ENCODE results near the gene ANKRD34A. TPM values are rescaled to one million over a fixed set of nuclear protein-coding genes. Genes with fewer than 3 reads are reported as not detected.

ANKRD34A gene
- 1.2 and 1.6 TPM in 2 replicates for total RNA-seq (2014; rRNA removed; shearing (Covaris generic))
- 0.88 and 2.8 TPM in 2 replicates for polyA plus RNA-seq (2014; cell fraction: nucleus; rRNA removed)

DNA sequence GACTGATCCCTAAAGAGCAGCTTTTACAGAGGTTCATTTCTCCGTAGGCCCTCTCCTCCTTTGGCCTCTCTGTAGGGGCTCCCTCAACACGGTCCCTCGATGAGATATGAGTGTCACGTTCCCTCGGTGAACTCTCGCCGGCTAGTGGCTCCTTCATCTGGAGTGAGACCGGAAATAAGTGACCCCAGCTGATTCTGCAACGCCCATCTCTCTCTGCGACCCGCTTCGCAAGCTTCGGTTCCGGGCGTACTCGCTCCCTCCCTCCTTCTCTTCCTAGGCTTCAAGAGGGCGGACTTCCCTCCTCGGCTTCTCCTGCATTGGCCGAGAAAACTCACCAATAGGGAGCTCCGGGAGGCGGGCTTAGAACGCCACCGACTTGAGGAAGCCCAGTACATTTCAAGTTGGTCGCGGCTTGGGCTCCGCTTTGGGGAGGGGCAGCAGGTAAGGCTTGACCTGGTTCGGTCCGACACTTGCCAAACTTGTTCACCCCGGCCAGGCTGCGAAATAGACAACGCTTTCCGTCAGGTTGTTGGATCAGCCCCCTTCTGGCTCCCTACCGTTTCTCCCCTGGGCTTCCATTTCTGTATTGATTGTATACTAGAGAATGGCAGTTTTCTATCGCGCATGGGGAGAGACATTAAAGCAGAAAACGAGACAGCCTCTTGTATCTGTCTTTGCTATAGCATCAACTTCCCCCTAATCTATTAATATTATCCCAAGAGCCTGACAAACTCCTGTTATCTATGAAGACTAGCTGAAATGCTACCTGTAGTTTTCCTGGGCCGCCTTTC lies at the start of gene ANKRD34A, which contains the start of gene POLR3GL:
ANKRD34A (minus strand) TSS at position 248 of the 791 bp plus-strand sequence. CDS start 2,816 bp downstream, outside the sequence.
POLR3GL (plus strand) TSS at position 363 of the 791 bp plus-strand sequence. CDS start 10,176 bp downstream, outside the sequence.
- peak; percentile 96 for DNase-seq (ENCODE audit: extremely low read depth, low read depth)

DNA sequence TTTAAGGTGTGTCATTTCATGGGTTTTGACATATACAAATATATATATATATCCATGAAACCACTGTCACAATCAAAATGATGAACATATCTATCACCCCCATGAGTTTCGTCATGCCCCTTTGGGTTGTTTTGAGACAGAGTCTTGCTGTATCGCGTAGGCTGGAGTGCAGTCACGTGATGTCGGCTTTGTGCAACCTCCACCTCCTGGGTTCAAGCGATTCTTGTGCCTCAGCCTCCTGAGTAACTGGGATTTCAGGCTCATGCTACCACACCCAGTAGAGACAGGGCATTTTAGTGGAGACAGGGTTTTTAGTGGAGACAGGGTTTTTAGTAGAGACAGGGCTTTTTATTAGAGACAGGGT lies 49.2 kb upstream of the ANKRD34A start:
- no peak for DNase-seq (ENCODE audit: extremely low read depth, low read depth)

DNA sequence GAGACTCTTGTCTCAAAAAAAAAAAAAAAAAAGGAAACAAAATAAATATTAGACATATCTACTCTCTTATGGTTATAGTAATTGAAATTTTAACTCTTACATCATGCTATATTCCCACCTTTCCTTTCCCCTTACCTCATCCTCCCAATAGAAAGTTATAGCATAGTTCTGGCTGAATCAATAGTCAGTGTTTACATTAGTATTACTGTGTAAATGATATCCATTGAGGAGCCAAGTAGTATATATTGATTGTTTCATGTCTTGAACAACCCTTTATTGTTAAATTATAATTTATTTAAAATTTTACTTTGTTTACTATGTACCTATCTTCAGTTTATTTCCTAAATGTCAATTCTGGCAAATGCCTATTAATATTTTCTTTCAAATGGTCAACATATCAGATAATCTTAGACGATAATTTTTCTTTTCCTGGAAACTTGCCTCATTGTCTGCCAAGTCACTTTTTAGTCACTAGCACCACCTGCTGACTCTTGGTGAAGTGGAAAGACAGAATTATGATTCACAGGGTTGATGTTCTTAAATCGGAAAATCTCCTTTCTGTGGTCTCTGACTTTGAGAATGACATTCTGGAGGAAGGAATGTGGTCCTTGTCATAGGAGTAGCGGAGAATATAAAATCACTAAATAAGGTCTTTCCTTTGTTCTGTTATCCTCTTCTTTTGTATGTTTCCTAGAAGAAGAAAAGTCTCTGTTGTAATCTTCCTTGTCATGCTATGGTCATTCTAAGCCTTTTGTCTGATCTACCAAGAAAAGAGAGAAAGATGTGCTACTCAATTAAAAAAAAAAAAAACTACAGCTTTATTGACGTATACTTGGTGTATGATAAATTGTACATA lies 48.6 kb upstream of the ANKRD34A start:
- peak; percentile 84 for DNase-seq (ENCODE audit: extremely low read depth, low read depth)

DNA sequence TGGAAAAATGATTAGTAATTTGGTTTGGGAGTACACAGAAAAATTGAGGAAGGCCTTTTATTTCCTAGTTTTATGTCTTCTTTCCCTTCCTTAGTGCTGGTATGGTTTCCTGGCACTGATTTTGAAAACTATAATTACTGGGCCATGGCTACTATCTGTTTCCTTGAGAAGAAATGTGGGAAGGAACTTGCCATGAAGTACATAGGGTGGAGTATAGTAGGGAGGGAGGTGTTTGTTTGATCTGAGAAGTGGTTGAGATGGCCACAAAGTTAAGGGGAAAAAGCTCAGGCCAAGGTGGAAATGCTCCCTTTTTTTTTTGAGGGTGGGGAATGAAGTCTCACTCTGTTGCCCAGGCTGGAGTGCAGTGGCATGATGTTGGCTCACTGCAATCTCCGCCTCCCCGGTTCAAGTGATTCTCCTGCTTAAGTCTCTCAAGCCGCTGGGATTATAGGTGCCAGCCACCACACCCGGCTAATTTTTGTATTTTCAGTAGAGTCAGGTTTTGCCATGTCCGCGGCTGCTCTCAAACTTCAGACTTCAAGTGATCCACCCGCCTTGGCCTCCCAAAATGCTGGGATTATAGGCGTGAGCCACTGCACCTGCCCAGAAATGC lies 45.9 kb upstream of the ANKRD34A start:
- no peak for DNase-seq (ENCODE audit: extremely low read depth, low read depth)

DNA sequence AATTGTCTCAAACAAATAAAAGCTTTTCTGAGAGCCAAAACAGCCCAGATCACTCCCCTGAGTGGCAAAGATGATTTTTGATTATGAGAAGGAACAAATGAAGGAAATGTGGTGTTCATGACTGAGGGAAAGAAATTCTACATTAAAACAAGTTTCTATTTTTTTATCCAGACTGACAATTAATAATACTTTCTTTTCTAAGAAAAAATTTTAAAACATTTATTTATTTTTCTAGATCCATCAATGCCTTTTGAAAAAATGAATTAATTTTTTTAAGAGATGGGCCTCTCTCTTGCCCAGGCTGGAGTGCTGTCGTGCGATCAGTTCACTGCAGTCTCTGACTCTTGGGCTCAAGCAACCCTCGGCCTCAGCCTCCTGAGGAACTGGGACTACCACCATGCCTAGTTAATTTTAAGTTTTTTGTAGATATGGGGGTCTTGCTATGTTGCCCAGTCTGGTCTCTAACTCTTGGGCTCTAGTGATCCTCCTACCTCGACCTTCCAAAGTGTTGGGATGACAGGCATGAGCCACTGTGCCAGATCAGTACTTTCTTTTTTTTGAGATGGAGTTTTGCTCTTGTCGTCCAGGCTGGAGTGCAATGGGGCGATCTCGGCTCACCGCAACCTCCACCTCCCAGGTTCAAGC lies 43.2 kb upstream of the ANKRD34A start:
- DNase-seq (ENCODE audit: extremely low read depth, low read depth) = no peak

DNA sequence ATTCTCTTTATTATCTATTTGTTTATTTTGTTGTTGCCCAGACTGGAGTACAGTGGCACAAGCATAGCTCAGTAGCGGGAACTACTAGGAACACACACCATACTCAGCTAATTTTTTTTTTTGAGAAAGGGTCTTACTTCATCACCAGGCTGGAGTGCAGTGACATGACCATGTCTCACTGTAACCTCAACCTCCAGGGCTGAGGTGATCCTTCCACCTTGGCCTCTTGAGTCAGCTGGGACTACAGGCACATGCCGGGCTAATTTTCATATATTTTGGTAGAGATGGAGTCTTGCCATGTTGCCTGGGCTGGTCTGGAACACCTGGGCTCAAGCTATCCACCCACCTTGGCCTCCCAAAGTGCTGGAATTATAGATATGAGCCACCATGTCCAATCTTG lies 37.3 kb upstream of the ANKRD34A start:
- DNase-seq (ENCODE audit: extremely low read depth, low read depth) = no peak

DNA sequence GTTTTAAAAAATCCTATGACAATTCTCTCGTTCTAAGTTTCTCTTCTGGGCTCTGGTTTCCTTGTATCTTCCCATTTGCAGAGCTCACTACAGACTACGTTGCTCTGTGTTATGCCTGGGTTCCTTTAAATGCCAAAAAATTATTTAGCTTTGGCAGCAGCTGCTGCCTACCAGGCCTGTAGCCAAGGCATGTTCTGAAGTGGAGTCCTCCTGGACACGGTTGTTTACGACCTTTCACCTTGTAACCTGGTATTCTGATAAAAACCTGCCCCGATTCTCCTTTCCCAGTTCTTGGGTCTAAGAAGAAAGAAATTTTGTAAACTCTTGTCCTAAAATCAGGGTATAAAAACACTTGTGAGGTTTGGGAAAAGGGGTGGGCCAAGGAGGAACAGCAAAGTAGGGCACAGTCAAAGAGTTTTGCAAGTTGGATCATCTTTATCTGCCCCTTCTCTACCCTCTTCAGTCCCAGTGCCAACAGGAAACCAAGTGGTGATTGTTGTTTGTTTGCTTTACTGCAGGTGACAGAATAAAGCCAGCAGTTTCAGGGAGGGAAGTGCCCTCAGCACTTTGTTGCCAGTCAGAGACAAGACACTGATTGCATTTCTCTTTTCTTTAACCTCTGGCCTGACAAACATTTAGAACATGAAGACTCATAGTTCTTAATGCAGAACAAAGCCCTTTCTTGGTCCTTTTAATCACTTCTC lies 35.1 kb upstream of the ANKRD34A start:
- DNase-seq (ENCODE audit: extremely low read depth, low read depth) = no peak

DNA sequence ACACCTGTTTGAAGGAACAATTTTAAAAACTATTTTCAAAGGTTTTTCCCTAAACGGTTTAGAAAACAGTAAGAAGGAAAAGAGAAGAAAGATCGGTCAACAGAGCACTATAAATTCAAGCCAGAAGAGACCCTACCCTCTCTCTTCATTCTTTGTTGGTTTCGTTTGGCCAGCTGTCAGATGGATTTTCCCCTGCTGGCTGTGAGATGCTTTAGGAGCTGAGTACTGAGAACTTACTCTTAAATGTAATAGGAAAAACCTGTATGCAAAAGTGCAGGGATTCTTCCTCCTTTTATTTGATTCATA lies 33.3 kb upstream of the ANKRD34A start:
- DNase-seq (ENCODE audit: extremely low read depth, low read depth) = no peak

DNA sequence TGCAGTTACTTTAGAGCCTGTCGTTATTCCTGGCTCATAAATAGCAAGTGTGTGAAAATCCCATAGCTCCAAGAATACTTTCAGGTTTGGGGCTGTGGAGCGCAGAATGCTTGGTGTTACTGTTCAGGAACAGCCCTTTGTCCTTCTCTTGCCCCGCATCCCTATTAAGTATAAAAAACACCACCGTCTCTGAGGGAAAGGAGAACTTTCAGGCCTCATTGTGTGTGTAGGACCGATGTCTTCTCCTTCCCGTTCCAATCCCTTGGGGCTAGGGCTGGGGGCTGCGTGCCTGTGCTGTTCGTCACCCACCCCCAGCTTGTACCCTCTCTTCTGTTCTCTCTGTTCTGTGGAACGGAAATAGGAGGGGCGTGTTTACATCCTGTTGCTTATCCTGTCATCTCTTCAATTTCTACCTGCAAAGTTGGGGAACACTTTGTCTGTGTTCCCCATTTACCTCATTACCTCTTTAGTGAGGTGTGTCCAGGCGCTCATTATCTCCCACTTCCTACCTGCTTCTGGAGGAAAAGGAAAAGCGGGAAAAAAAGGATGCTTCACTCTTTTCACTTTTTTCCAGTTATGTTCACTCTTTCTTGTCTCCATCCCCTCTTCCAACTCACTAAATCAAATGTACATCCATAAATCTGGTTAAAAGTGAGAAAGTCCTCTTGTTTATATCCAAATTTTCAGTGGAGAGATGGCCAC lies 32.8 kb upstream of the ANKRD34A start:
- no peak for DNase-seq (ENCODE audit: extremely low read depth, low read depth)

DNA sequence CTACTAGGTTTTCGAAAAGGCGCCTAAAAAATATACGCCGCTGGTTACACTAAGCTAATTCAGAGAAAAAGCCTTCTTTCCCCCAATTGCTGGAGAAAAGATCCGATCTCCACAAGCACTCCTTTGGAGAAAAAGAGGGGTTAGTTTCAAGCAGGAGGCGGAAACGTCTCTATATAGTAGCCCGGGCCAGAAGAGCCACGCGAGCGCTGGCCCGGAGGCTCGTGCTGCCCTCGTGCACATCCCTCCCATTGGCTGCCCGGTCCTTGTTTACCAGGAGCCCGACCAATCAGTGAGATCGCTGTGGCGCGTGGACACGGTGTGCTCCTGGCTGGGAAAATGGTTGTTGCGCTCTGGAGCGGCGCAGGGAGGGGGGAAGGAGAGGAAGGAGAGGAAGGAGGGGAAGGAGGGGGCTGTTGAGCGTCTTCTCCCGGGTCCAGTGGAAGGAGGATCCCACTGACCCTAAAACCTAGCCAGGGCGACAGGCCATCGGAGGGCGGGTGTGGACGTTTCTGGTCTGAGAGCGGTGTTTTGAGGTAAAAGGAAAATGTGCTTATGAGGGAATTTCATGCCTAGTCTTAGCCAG lies 32.1 kb upstream of the ANKRD34A start, which contains the start of gene TXNIP:
TXNIP (minus strand) TSS at position 147 of the 583 bp plus-strand sequence. CDS start 313 bp downstream, outside the sequence.
- peak; percentile 100 for DNase-seq (ENCODE audit: extremely low read depth, low read depth)

DNA sequence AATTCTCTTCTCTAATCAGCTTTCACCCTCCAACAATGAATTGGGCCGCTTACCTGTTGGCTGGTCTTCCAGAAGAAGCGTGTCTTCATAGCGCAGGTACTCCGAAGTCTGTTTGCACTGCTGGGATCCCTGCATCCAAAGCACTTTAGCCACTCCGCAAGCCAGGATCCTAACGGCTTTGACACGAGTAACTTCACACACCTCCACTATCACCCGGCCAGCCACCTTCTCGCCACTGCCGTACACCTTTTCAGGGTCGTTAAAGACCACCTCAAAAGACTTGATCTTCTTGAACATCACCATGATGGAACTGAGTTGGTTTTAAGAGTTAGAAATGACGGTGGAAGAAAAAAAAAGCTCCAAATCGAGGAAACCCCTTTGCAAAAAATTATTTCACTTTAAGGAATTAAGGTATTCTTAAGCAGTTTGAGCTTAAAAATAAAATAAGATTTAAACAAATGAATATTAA lies 31.6 kb upstream of the ANKRD34A start:
- no peak for DNase-seq (ENCODE audit: extremely low read depth, low read depth)

DNA sequence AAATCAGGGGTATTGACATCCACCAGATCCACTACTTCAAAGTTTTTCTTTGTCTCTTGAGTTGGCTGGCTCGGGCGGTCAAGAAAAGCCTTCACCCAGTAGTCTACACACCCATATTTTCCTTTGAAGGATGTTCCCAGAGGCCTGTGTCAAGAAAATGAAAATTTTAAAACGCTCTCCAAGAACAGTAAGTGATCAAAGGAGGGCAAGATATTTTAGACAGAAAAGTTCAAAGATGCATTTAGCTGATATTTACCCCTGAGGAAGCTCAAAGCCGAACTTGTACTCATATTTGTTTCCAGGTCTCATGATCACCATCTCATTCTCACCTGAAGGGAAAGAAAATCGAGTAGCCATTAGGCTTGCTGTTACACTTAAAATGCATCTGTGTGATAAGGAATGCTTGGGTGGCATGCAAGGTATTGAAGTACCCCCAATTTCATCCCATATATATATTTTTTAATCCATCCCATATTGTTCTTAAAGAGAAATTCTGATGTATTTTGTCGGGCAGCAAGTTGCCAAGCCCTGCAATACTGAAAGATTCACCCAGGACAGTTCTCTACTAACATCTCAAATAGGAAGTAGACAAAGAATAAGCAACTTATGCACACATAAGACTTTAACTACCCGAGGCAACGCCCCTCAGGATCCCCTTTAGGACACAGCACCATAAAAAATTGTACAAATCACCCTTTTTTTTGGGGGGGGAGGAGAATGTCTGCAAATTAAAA lies 30.9 kb upstream of the ANKRD34A start:
- no peak for DNase-seq (ENCODE audit: extremely low read depth, low read depth)

DNA sequence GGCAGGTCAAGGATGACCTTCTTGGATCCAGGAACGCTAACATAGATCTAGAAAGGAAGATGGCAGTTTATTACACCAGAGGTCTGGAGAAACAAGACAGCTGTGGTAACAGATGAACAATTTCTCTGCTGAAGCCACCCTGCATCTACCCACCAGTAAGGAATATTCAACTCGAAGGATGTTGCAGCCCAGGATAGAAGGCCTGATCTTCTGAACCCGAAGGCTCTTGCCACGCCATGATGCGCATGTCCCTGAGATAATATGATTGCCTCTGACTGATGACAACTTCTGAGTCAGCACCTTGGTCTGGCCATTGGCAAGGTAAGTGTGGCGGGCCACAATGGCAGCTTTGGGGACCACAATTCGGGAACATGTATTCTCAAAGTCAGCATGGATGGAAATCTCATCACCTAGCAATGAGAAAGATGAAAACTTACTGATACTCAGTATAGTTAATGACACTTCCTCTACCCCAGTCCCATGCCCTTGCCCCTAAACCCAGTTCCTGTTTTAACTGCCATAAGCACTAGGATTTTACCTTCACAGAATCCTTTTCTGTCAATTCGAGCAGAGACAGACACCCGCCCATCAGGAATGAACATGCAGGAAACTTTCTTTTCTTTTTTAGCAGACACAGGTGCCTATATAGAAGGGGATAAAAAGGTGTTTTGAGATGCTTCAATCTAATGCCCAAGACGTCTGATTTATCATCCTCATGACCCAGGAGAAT lies 30.2 kb upstream of the ANKRD34A start:
- no peak for DNase-seq (ENCODE audit: extremely low read depth, low read depth)

DNA sequence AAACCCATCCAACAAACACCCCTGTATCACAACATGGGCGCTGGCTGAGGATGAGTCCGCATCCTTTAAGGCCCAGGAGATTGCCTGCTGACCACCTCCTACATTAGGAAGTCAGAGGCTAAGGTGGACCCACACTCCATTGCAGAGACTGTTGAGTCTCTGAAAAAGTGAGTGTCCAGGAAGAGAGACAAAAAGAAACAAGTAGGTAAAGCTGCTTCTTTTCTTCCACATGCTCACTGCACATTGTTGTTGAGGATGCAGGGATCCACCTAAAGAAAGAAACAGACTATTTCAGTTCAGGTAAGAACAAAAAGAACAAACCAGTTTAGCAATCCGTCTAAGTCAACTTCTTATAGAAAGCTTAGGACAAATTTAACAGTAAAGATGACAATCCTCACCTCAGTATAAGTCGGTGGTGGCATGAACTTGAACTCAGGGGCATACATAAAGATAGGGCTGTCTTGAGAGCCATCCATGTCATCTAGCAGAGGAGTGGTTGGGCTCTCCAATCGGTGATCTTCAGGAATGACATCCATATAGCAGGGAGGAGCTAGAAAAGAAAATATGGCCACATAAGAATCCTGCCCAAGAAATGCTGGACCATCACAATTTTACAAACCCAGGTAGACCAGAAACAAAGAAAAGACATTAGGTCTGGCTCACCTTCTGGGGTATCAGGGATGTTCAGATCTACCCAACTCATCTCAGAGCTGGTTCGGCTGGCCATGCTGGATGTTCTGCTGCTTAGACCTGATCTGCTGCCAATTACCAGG lies 29.4 kb upstream of the ANKRD34A start:
- DNase-seq (ENCODE audit: extremely low read depth, low read depth) = no peak

DNA sequence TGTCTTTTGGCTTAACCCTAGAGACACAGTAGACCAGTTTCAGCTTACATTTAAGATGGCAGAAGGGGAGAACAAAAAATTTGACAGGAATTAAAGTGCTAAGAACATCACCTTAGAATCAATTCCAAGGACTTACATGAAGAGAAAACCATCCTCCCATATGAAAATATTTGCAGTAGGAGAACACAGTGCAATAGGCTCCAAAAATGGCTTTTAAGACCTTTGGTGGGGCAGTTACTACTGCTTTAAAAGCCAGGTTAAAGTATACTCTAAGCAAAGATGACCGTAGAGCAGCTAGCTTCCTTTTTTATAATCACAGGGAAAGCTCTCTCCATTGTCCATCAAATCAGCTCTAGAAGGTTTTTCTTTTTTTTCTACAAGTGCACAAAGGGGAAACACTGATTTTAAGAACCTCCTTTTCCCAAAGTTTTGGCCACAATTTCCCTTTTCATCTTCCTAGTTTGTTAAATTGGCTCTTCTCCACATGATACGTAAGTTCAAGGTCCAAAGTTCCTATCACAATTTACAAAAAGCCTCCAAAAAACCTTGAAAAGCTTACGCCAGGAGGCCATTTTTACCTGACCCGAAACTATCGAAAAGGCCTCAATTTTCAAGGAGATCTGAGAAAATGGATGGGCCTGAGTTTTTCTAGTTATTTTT lies 28.7 kb upstream of the ANKRD34A start:
- no peak for DNase-seq (ENCODE audit: extremely low read depth, low read depth)

DNA sequence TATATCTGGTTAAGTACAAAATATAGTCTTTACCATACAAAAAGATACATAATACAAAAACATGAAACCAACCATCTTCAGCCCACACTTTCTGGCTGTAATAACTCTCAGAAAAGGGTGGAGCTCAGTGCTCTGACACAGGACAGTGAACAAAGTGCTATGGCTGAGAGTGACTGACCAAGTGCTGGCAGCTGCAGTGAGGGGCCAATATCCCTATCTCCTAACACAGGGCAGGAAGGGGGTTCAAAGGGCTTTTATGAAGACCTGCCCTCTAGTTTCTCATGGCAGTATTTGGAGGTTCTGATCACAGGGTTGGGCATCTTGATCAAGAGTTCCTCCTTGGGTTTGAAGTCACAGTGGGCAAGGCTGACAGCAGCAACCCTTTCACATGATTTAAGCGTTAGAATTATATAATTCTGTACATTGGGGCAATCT lies 28.1 kb upstream of the ANKRD34A start:
- DNase-seq (ENCODE audit: extremely low read depth, low read depth) = no peak
